Loucy (cell line): ENCODE results near the gene SIL1.

Source experiments
- EZH2phosphoT487 ChIP-seq: fragments of 200-600 bp; IDR thresholded peaks from 2 replicates; pipeline ENCODE4 v1.6.1; 2018; ENCODE audit warnings: antibody characterized with exemption, mild to moderate bottlenecking, moderate library complexity, borderline replicate concordance
- TF ChIP-seq, protein P1 (sequence below): fragments of 200-600 bp; sonication (generic); conservative IDR thresholded peaks from 2 replicates; pipeline ENCODE4 v1.5.1; 2014; ENCODE audit warnings: mild to moderate bottlenecking, antibody characterized with exemption, low read length

DNA sequence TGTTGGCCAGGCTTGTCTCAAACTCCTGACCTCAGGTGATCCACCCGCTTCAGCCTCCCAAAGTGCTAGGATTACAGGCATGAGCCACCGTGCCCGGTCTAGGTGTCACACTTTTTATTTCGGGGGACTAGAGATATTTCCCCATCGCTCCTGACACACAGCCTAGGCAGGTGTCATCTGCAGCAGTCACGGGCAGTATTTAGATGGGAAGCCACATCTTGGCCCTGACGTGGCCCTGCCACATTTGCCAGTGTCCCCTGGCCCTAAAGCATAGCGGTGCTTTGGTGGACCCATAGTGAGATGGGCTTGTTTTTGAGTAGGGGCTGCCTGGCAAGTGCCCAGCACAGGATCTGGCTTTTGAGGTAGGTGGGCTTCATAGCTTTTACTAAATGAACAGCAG, 278.0 kb downstream of the SIL1 start:
- TF ChIP-seq, protein P1, sequence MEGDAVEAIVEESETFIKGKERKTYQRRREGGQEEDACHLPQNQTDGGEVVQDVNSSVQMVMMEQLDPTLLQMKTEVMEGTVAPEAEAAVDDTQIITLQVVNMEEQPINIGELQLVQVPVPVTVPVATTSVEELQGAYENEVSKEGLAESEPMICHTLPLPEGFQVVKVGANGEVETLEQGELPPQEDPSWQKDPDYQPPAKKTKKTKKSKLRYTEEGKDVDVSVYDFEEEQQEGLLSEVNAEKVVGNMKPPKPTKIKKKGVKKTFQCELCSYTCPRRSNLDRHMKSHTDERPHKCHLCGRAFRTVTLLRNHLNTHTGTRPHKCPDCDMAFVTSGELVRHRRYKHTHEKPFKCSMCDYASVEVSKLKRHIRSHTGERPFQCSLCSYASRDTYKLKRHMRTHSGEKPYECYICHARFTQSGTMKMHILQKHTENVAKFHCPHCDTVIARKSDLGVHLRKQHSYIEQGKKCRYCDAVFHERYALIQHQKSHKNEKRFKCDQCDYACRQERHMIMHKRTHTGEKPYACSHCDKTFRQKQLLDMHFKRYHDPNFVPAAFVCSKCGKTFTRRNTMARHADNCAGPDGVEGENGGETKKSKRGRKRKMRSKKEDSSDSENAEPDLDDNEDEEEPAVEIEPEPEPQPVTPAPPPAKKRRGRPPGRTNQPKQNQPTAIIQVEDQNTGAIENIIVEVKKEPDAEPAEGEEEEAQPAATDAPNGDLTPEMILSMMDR: no peak
- no peak for TF ChIP-seq EZH2phosphoT487
